ENCODE measurements around the gene ANKRD23. TPM values are rescaled to one million over a fixed set of nuclear protein-coding genes. Genes with fewer than 3 reads are reported as not detected.

ANKRD23 gene
- total and polyA plus RNA-seq, 2 experiments from 2014 or later = 0.76 to 1.4 TPM

DNA sequence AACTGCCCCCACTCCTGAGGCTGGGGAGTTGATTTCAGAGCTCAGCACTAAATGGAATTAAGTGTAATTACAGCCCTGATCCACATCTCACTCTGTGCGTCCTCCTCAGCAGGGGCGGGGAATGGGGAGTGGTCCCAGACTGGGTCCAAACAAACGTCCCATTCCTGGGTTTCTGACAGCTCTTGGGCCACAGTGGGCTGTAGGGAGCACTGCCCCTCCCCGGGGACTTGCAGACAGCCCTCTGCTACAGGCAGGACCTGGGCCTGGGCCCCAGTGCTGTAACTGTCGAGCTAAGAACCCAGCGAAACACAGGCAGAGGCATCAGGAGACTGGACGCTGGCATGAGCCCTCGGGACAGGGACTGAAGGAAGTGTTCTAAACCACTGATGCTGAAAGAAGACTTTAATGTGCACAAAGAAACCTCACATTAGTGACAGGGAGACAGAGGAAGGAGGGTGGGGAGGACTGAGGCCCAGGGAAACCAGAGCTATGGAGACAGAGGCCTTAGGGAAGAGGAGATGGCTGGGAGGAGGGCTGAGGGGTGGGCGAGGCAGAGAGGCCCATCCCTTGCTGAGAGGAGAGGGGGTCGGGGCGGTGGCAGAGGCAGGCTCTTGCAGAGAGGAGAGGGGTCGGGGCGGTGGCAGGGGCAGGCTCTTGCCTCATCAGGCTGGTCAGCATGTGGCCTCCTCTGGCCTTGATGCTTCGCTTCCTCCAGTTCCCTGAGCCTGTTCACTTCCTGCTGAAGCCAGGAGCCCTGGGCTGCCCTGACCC is 31.9 kb upstream of the ANKRD23 start:
- Histone ChIP-seq H4K20me1 (ENCODE audit: insufficient read depth) (no peaks in the 10 kb centered on the region), H3K36me3 (ENCODE audit: low read depth) (no peaks in the 10 kb centered on the region), H3K4me2 (ENCODE audit: unreplicated experiment) (no peak overlapping the region), H3K4me3 (no peak overlapping the region), H3K9ac (no peak overlapping the region), H3K27ac (no peak overlapping the region), H3K79me2 (ENCODE audit: insufficient read depth) (no peaks in the 10 kb centered on the region), H3K9me3 (ENCODE audit: low read depth) (no peaks in the 10 kb centered on the region), H3K27me3 (replicated peaks; ENCODE audit: insufficient read depth) (no peaks in the 10 kb centered on the region), H3K9me2 (ENCODE audit: insufficient read depth) (no peaks in the 10 kb centered on the region), H2AFZ (no peak overlapping the region), H3F3A (ENCODE audit: insufficient read depth) (no peaks in the 10 kb centered on the region), H3K4me1 (ENCODE audit: insufficient read depth) (peaks cover 10% of the 10 kb centered on the region; the same call in 1 of the 2 replicates)
- TF ChIP-seq EZH2phosphoT487 (IDR thresholded peaks at IDR 0.05; ENCODE audit: insufficient read depth, low read depth) = no peak
- no peak for TF ChIP-seq EZH2 (IDR thresholded peaks at IDR 0.05; ENCODE audit: insufficient read depth, poor library complexity, severe bottlenecking)
- in situ Hi-C loops (cut with MboI) = no loop called here
- no peak for DNase-seq
- 45 to 60% methylated on average over 9 to 14 of the region's 14 CpGs for WGBS, 2 experiments (ENCODE audit: low coverage in 1 of 2, low lambda C conversion rate in 2 of 2, missing lambda C conversion rate in 2 of 2)

DNA sequence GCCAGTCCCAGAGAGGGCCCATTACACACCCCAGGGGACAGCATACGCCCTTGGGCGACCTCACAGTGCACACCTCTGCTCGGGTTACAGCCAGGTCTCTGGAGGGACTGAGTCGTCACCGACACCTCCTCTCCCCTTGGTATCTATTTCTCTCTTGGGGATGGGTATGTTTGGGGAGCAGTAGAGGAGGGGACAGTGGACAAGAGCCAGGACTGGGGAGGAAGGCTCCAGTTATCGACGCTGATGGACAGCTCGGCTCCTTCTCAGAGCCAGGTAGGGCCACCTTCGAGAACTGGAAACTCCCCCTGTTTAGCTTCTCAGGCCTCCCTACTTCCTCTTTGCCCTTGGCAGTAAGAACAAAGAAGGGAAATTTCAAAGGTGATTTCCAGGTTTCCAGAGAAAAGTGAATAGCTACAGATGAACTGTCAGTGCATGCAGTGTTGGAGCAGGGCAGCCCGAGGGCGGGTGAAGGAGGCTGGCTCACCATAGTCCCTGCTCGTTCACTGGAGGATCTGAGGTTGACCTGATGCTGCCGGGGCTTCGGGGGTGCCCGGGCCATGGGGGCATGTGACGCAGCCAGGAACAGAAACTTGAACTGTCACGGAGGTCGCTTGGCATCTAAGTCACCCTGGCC is 30.5 kb upstream of the ANKRD23 start:
- Histone ChIP-seq H3K27me3 (replicated peaks; ENCODE audit: insufficient read depth) (no peaks in the 10 kb centered on the region), H3K36me3 (ENCODE audit: low read depth) (no peaks in the 10 kb centered on the region), H3K4me1 (ENCODE audit: insufficient read depth) (peaks cover 10% of the 10 kb centered on the region; the same call in 1 of the 2 replicates), H3K9me2 (ENCODE audit: insufficient read depth) (no peaks in the 10 kb centered on the region), H2AFZ (no peak overlapping the region), H3K27ac (no peak overlapping the region), H3K9me3 (ENCODE audit: low read depth) (no peaks in the 10 kb centered on the region), H3F3A (ENCODE audit: insufficient read depth) (no peaks in the 10 kb centered on the region), H3K4me2 (ENCODE audit: unreplicated experiment) (no peak overlapping the region), H4K20me1 (ENCODE audit: insufficient read depth) (no peaks in the 10 kb centered on the region), H3K9ac (no peak overlapping the region), H3K79me2 (ENCODE audit: insufficient read depth) (no peaks in the 10 kb centered on the region), H3K4me3 (no peak overlapping the region)
- no peak for DNase-seq
- TF ChIP-seq EZH2 (IDR thresholded peaks at IDR 0.05; ENCODE audit: insufficient read depth, poor library complexity, severe bottlenecking) (no peak), EZH2phosphoT487 (IDR thresholded peaks at IDR 0.05; ENCODE audit: insufficient read depth, low read depth) (no peak)
- in situ Hi-C loops (cut with MboI) = loop anchor here (25.0 kb wide), 1 partner anchor 238 kb away; the partner anchor contains the start of gene ANKRD36
- WGBS, 2 experiments (ENCODE audit: low coverage in 1 of 2, low lambda C conversion rate in 2 of 2, missing lambda C conversion rate in 2 of 2) = 62 to 64% methylated on average over 18 of the region's 18 CpGs

DNA sequence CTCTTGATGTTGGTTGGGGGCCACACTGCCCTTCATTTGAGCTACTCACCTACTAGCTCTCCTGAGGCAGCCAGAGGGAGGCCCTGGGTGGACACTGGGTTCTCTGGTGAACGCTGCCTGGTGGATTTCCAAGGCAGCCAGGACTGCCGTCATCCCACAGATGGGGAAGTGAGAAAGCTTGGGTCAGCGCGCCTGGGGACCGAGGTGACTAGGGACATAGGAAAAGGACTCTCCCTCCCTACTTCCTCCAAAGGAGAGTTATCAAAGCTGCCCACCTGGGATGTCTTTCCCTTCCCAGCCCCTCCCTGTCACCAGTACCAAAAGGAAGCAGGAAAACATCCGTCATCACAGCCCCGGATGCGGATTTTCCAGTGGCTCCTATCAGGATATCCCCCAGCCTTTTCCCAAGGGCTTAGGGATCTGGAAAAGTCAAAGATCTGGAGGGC is 29.9 kb upstream of the ANKRD23 start:
- no peak overlapping the region for H3K9ac ChIP-seq
- no peaks in the 10 kb centered on the region for H3K79me2 ChIP-seq (ENCODE audit: insufficient read depth)
- in situ Hi-C loops (cut with MboI) = loop anchor here (25.0 kb wide), 1 partner anchor 239 kb away; the partner anchor contains the start of gene ANKRD36
- no peak overlapping the region for H2AFZ ChIP-seq
- no peak for DNase-seq
- WGBS, 2 experiments (ENCODE audit: low coverage in 1 of 2, low lambda C conversion rate in 2 of 2, missing lambda C conversion rate in 2 of 2) = 44 to 56% methylated on average over 8 of the region's 8 CpGs
- TF ChIP-seq EZH2phosphoT487 (IDR thresholded peaks at IDR 0.05; ENCODE audit: insufficient read depth, low read depth) (no peak), EZH2 (IDR thresholded peaks at IDR 0.05; ENCODE audit: insufficient read depth, poor library complexity, severe bottlenecking) (no peak)
- no peaks in the 10 kb centered on the region for H3K27me3 ChIP-seq (replicated peaks; ENCODE audit: insufficient read depth)
- no peaks in the 10 kb centered on the region for H3F3A ChIP-seq (ENCODE audit: insufficient read depth)
- H3K4me3 ChIP-seq = no peak overlapping the region
- no peaks in the 10 kb centered on the region for H3K9me3 ChIP-seq (ENCODE audit: low read depth)
- H3K27ac ChIP-seq = no peak overlapping the region
- no peaks in the 10 kb centered on the region for H3K9me2 ChIP-seq (ENCODE audit: insufficient read depth)
- H4K20me1 ChIP-seq (ENCODE audit: insufficient read depth) = no peaks in the 10 kb centered on the region
- peaks cover 10% of the 10 kb centered on the region; the same call in 1 of the 2 replicates for H3K4me1 ChIP-seq (ENCODE audit: insufficient read depth)
- H3K36me3 ChIP-seq (ENCODE audit: low read depth) = no peaks in the 10 kb centered on the region
- no peak overlapping the region for H3K4me2 ChIP-seq (ENCODE audit: unreplicated experiment)

DNA sequence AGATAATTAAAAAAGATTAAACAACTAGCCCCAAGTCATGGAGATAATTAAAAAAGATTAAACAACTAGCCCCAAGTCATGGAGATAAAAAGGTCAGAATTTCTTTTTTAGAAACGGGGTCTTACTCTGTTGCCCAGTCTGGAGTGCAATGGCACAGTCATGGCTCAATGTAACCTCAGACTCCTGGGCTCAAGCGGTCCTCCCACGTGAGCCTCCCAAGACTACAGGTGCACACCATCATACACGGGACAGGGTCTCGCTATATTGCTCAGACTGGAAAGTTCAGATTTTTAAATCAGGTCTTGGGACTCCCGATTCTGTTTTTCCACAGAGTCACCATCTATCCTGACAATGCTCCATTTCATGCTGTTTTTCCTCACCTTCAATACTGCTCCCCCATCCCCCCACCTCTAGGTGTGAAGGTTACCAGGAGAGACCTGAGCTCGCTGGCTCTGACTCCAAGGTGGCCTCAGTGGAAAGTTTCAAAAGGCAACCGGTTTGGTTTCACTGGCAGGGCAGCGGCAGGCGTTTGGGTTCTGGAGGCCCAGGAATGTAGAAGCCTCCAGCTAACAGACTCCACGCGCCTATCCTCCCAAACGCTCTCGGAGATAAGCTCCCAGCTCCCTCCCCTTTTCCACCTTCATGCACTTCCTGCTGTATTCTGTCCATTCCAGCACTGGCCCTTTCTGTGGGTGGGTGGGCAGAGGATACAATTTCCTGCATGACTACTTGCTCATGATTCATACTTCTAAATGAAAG is 28.9 kb upstream of the ANKRD23 start:
- in situ Hi-C loops (cut with MboI) = loop anchor here (25.0 kb wide), 1 partner anchor 240 kb away; the partner anchor contains the start of gene ANKRD36
- Histone ChIP-seq H2AFZ (no peak overlapping the region), H3K9me3 (ENCODE audit: low read depth) (no peaks in the 10 kb centered on the region), H3K4me2 (ENCODE audit: unreplicated experiment) (no peak overlapping the region), H4K20me1 (ENCODE audit: insufficient read depth) (no peaks in the 10 kb centered on the region), H3K9ac (no peak overlapping the region), H3K27ac (no peak overlapping the region), H3K4me3 (no peak overlapping the region), H3K36me3 (ENCODE audit: low read depth) (no peaks in the 10 kb centered on the region), H3K4me1 (ENCODE audit: insufficient read depth) (peaks cover 10% of the 10 kb centered on the region; the same call in 1 of the 2 replicates), H3K27me3 (replicated peaks; ENCODE audit: insufficient read depth) (no peaks in the 10 kb centered on the region), H3F3A (ENCODE audit: insufficient read depth) (no peaks in the 10 kb centered on the region), H3K79me2 (ENCODE audit: insufficient read depth) (peaks cover 7% of the 10 kb centered on the region), H3K9me2 (ENCODE audit: insufficient read depth) (no peaks in the 10 kb centered on the region)
- DNase-seq = peak; percentile 36
- TF ChIP-seq EZH2 (IDR thresholded peaks at IDR 0.05; ENCODE audit: insufficient read depth, poor library complexity, severe bottlenecking) (no peak), EZH2phosphoT487 (IDR thresholded peaks at IDR 0.05; ENCODE audit: insufficient read depth, low read depth) (no peak)
- WGBS, 2 experiments (ENCODE audit: low coverage in 1 of 2, low lambda C conversion rate in 2 of 2, missing lambda C conversion rate in 2 of 2) = 80% methylated on average over 14 of the region's 14 CpGs

Measured in GM23248 (cell line).